Left lung (tissue), 10 donors: ENCODE measurements around the gene GPC6. TPM values are rescaled to one million over a fixed set of nuclear protein-coding genes. Genes with fewer than 3 reads are reported as not detected.
A peak's percentile ranks its signal among the peaks of the same experiment; 100 is the strongest.

Experiments used
- ATAC-seq: fragments of 200-7000 bp; cut with Tn5 transposase; one replicate; pipeline ENCODE4 v1.9.1; 2020; ENCODE audit warnings: moderate library complexity
- DNase-seq, 4 donors: peaks; one replicate each; pipeline ENCODE4 v3.0.0-alpha.2; 2013 to 2020
- H3K27ac ChIP-seq, 2 donors: fragments of 200-600 bp; sonication (generic) in 1 of 2; one replicate each; pipeline versions ENCODE4 v1.5.0 to v1.8.0; 2020 to 2021
- H3K27me3 ChIP-seq, 2 donors: fragments of 200-600 bp; sonication (generic) in 1 of 2; one replicate each; pipeline versions ENCODE4 v1.5.0 to v1.8.0; 2020 to 2021
- H3K36me3 ChIP-seq, 2 donors: fragments of 200-600 bp; sonication (generic) in 1 of 2; one replicate each; pipeline versions ENCODE4 v1.5.0 to v1.8.0; 2020 to 2021
- H3K4me1 ChIP-seq, 2 donors: fragments of 200-600 bp; one replicate each; pipeline ENCODE4 v1.8.0; 2021
- H3K4me3 ChIP-seq, 2 donors: fragments of 200-600 bp; sonication (generic) in 1 of 2; one replicate each; pipeline versions ENCODE4 v1.5.0 to v1.8.0; 2020 to 2021; ENCODE audit warnings: mild to moderate bottlenecking in 1 of 2
- H3K9me3 ChIP-seq, 2 donors: fragments of 200-600 bp; sonication (generic) in 1 of 2; one replicate each; pipeline versions ENCODE4 v1.5.0 to v1.8.0; 2020 to 2021
- CTCF ChIP-seq, 2 donors: fragments of 200-600 bp; sonication (generic) in 1 of 2; IDR thresholded peaks; one replicate each; pipeline versions ENCODE4 v1.5.0 to v1.8.0; 2021; ENCODE audit warnings: antibody characterized with exemption in 2 of 2
- intact Hi-C, 2 donors: fragments of 100-400 bp; cut with DNase I; formaldehyde crosslinking; loops; one replicate each; pipeline versions ENCODE4 v1.11.2 to v1.14.2; 2022
- polyA plus RNA-seq, 6 donors: library from polyadenylated mRNA; unstranded; fragments of 120-200 nt; gene quantifications; one replicate each; pipeline ENCODE4 v1.2.1, GENCODE V29; 2013; ENCODE audit not compliant: insufficient read length in 6 of 6
- total RNA-seq, 2 donors: library from RNA; stranded (reverse); fragmentation: NEBNext Ultra II Directional; extraction: Animal tissue kit (Norgen Biotek cat#: 25700); gene quantifications; one replicate each; pipeline ENCODE4 v1.2.1, GENCODE V29; 2021
- donor health status: DM: no; HTN: yes; CAD: no.
- donor health status: DM: no; HTN: no; CAD: no.

GPC6 gene
- total and polyA plus RNA-seq, 8 donors = 9.6 to 25.8 (median 21.1) TPM

- Histone ChIP-seq H3K27ac (no peak overlapping the region), H3K4me3 (no peak overlapping the region), H3K36me3 (no peaks in the 10 kb centered on the region), H3K27me3 (no peaks in the 10 kb centered on the region), H3K9me3 (no peaks in the 10 kb centered on the region), H3K4me1 (no peaks in the 10 kb centered on the region)
- intact Hi-C loops = no loop called here
- no peak for ATAC-seq
- no peak for TF ChIP-seq CTCF (IDR thresholded peaks at IDR 0.05)
- DNase-seq = no peak
Observed at GRCh38 chr13:94123557-94123956, 897.0 kb downstream of the GPC6 start.

GRCh38 chr13:94128430-94128829 lies 901.8 kb downstream of the GPC6 start:
- Histone ChIP-seq H3K9me3 (no peaks in the 10 kb centered on the region), H3K4me3 (no peak overlapping the region), H3K4me1 (no peaks in the 10 kb centered on the region), H3K36me3 (no peaks in the 10 kb centered on the region), H3K27me3 (no peaks in the 10 kb centered on the region), H3K27ac (no peak overlapping the region)
- intact Hi-C loops = no loop called here
- DNase-seq (peak in 1 of 4 donors; percentile 36), ATAC-seq (no peak)
- TF ChIP-seq CTCF (IDR thresholded peaks at IDR 0.05) = no peak

- DNase-seq = no peak
- H3K36me3 ChIP-seq = no peaks in the 10 kb centered on the region
- H3K4me3 ChIP-seq = no peak overlapping the region
- intact Hi-C loops = no loop called here
- ATAC-seq = no peak
- no peak overlapping the region for H3K27ac ChIP-seq
- H3K9me3 ChIP-seq = no peaks in the 10 kb centered on the region
- no peaks in the 10 kb centered on the region for H3K27me3 ChIP-seq
- H3K4me1 ChIP-seq = no peaks in the 10 kb centered on the region
- TF ChIP-seq CTCF (IDR thresholded peaks at IDR 0.05) = no peak
Observed at GRCh38 chr13:94129490-94129894, 902.9 kb downstream of the GPC6 start.

- intact Hi-C loops = no loop called here
- H3K27me3 ChIP-seq = no peaks in the 10 kb centered on the region
- no peaks in the 10 kb centered on the region for H3K9me3 ChIP-seq
Observed at GRCh38 chr13:94138831-94139230, 912.2 kb downstream of the GPC6 start.

GRCh38 chr13:94139393-94139995 lies 912.9 kb downstream of the GPC6 start:
- ATAC-seq (no peak), DNase-seq (no peak)
- Histone ChIP-seq H3K9me3 (no peaks in the 10 kb centered on the region), H3K27ac (no peak overlapping the region), H3K36me3 (no peaks in the 10 kb centered on the region), H3K27me3 (no peaks in the 10 kb centered on the region), H3K4me1 (no peaks in the 10 kb centered on the region), H3K4me3 (no peak overlapping the region)
- no peak for TF ChIP-seq CTCF (IDR thresholded peaks at IDR 0.05)
- intact Hi-C loops = no loop called here

More at GRCh38 chr13:94138831-94139230, 912.2 kb downstream of the GPC6 start:
- no peak for TF ChIP-seq CTCF (IDR thresholded peaks at IDR 0.05)
- Histone ChIP-seq H3K27ac (no peak overlapping the region), H3K4me1 (no peaks in the 10 kb centered on the region), H3K36me3 (no peaks in the 10 kb centered on the region), H3K4me3 (no peak overlapping the region)
- DNase-seq = no peak
- no peak for ATAC-seq
